Measurements from ENCODE around the gene TMEM247.

GRCh38 chr2:46509804-46510203 lies 30.4 kb downstream of the TMEM247 start:
- TF ChIP-seq CTCF (conservative IDR thresholded peaks at IDR 0.05; ENCODE audit: low read depth, low read length): no peak
- no peak for TF ChIP-seq EZH2 (IDR thresholded peaks at IDR 0.05; ENCODE audit: low read length, unreplicated experiment)
- no peak for TF ChIP-seq EZH2phosphoT487 (IDR thresholded peaks at IDR 0.05; ENCODE audit: borderline replicate concordance, low read length)

All from PC-3 (cell line).